ENCODE measurements around the gene PDCD2.
"Not testable (repeated sequence)": the region's sequence is repeated elsewhere in the genome, so short reads cannot be mapped to it uniquely, and the experiment has no call there.

DNA sequence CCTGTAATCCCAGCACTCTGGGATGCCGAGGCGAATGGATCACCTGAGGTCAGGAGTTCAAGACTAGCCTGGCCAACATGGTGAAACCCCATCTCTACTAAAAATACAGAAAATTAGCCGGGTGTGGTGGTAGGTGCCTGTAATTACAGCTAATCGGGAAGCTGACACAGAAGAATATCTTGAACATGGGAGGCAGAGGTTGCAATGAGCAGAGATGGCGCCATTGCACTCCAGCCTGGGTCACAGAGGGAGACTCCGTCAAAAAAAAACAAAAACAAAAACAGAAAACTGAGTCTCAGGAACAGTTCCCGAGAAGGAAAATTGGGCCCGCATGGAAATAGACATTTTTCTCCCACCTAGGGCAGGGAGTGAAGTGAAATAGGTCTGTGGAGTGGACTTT is 24.8 kb upstream of the PDCD2 start:
- TF ChIP-seq, protein P1, sequence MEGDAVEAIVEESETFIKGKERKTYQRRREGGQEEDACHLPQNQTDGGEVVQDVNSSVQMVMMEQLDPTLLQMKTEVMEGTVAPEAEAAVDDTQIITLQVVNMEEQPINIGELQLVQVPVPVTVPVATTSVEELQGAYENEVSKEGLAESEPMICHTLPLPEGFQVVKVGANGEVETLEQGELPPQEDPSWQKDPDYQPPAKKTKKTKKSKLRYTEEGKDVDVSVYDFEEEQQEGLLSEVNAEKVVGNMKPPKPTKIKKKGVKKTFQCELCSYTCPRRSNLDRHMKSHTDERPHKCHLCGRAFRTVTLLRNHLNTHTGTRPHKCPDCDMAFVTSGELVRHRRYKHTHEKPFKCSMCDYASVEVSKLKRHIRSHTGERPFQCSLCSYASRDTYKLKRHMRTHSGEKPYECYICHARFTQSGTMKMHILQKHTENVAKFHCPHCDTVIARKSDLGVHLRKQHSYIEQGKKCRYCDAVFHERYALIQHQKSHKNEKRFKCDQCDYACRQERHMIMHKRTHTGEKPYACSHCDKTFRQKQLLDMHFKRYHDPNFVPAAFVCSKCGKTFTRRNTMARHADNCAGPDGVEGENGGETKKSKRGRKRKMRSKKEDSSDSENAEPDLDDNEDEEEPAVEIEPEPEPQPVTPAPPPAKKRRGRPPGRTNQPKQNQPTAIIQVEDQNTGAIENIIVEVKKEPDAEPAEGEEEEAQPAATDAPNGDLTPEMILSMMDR (conservative IDR thresholded peaks at IDR 0.05 in 1 of 2, IDR thresholded peaks at IDR 0.05 in 1 of 2; ENCODE audit: low read depth in 1 of 2, low read length in 2 of 2), result not testable (repeated sequence)
- TF ChIP-seq EZH2 (IDR thresholded peaks at IDR 0.05; ENCODE audit: low read length, missing control alignments), result not testable (repeated sequence)

Measured in fibroblast of lung (primary cell).